Measurements from ENCODE around the gene SKIDA1.

SKIDA1 gene

GRCh38 chr10:21517134-21518031 is 8.1 kb downstream of the SKIDA1 start:
- no peak for DNase-seq (ENCODE audit: low read depth)

DNA sequence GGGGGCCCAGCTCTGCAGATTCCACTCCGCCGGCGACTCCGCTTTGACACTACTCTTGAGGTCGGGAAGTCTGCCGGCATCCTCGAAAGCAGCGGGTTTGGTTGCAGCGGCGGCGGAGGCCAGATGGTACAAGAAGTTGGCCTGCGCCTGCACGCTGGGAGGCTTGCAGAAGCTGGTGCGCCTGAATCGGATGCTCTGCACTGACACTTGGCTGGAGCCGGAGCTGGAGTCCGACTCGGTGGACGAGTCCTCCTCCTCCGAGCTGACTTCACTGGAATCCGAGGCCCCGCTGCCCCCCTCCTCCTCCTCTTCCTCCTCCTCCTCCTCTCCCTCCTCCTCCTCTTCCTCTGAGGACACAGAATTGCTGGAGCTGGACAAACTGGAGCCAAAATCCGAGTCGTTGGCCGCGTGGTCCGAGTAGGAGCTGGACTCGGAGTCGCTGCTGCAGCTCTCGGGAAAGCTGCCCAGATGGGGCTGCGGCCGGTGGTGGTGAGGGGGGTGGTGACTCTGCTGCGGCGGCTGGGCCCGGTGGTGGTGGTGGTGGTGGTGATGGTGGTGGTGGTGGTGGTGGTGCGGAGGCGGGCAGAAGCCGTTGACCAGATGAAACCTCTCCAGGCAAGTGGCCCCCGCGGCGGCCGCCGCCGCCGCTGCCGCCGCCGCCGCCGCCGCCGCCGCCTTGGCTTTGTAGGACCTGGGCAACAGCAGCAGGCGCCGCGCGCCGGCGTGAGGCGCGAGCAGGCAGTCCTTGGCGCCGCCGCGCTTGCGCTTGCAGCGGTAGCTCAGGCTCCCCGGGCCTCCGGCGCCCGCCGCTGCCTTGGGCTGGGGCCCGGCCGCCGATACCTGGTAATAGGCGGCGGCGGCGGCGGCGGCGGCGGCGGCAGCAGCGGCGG is 9.0 kb downstream of the SKIDA1 start:
- DNase-seq (ENCODE audit: low read depth) = no peak

DNA sequence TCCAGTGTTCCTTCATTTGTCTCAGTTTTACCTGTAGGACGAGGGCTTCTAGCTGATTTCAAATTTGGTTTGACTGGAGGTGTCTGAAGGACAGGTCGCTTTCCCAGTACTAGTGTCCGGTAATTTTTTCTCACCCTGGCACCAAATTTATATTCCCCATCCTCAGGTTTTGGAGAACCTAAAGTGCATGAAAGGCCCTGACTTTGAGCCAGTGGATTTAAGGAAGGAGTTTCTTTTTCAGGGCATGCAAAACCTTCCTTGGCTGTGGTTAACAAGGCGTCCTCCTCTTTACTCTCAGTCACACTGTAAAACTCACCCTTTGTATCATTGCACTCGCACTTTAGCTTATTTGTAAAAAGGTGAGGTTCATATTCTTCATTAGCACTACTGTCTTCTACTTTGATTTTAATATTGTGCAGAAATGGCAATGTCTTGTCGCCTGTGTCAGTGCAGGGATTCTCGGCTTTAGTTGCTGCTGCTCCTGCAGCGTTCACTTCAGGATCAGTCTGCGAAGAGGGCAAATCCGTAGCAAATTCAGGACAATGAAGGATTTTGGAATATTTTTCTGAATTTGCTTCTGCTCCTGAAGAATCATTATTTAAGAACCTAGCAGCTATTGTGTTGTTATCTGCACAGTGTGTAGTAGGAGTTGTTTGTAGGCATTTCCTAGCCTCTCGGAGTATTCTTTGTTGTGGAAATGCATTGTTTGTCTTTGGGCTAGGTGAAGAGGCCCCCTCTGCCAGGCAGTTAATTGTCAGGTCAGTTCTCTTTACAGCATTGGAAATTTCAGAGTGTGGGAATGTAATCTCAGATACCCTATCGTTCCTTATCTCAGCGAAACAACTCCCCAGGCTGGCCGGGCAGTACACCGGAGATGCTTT is 9.9 kb downstream of the SKIDA1 start:
- DNase-seq (ENCODE audit: low read depth) = no peak

DNA sequence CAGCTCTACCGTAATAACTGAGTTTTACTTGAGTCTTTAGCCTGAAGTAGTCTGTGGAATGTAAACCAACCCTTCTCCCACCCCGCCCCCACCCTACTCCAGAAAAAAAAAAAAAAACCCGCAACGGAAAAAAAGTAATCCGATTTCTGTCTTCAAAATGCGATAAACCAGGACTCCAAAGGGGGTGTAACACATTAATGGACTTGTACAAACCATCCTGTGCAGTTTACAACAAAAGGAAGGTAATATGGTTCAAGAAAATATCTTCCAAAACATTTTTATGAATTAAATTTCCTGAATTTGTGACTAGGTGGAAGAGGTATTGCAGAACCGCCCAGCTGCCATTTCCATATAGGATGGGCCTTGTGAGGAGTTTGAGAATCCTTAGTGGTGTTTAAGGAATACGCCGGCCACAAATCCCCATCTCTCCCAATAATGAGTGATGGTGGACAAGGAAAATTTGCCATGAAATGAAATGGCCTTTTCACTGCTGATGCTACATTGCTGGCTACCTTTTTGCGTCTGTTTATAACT is 10.6 kb downstream of the SKIDA1 start:
- no peak for DNase-seq (ENCODE audit: low read depth)

DNA sequence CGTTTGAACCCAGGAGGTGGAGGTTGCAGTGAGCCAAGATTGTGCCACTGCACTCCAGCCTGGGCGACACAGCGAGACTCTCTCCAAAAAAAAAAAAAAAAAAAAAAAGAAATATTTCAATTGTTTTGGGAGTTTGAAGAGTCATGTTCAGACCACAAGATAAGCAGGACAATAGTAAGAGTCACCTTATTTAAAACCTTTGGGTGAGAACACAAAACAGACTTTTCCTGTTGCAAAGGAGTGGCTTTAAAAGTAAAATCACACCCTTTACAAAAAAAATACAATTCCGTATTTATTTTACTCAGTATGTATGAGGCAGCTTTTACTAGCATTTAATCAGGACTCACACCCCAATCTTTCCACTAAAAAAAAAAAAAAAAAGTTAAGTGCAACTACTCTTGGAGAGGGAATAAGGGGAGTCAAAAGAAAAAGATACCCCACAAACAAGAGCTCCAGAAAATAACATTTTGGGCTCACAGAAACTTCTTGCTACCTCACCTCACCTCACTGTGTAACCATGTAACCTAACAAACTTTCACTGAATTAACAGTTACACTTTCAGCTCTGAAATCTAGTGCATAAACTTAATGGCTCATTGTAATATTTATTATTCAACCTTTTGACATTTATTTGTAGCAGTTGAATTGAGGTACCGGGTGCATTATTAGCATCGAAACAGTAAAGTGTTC is 11.2 kb downstream of the SKIDA1 start:
- no peak for DNase-seq (ENCODE audit: low read depth)

GRCh38 chr10:21513405-21513788 is 12.1 kb downstream of the SKIDA1 start:
- DNase-seq (ENCODE audit: low read depth) = no peak

- DNase-seq (ENCODE audit: low read depth) = no peak
These were observed 12.7 kb downstream of the SKIDA1 start for GRCh38 chr10:21512573-21513404.

DNA sequence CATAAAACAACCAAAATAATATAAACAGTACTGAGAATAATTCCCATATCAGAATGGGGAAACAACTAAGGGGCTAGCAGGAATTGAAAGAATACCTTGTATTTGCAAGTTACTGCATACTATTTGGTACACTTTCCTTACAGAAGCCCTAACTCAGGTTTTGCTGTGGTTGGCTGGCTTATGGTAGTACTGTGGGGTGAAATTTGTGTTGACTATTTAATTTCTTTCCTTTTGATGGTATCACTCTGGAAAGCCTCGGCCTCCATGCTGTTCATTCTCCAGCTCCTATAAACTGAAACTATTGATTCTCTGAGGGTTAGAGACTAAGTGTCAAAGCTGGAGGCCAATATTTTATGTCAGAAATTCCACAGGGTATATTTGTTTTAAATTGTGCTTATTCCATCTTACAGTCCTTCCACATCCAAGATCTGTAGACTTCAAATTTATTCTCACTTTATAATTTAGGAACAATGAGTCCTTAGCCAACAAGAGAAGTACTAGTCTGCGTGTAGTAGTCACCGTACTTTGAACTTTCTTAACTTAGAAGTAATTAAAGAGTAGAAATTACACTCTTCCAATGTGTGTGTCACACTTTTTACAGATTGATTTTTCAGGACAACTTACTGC is 13.4 kb downstream of the SKIDA1 start:
- no peak for DNase-seq (ENCODE audit: low read depth)

- no peak for DNase-seq (ENCODE audit: low read depth)
These were observed 14.3 kb downstream of the SKIDA1 start for GRCh38 chr10:21511095-21511570.

DNA sequence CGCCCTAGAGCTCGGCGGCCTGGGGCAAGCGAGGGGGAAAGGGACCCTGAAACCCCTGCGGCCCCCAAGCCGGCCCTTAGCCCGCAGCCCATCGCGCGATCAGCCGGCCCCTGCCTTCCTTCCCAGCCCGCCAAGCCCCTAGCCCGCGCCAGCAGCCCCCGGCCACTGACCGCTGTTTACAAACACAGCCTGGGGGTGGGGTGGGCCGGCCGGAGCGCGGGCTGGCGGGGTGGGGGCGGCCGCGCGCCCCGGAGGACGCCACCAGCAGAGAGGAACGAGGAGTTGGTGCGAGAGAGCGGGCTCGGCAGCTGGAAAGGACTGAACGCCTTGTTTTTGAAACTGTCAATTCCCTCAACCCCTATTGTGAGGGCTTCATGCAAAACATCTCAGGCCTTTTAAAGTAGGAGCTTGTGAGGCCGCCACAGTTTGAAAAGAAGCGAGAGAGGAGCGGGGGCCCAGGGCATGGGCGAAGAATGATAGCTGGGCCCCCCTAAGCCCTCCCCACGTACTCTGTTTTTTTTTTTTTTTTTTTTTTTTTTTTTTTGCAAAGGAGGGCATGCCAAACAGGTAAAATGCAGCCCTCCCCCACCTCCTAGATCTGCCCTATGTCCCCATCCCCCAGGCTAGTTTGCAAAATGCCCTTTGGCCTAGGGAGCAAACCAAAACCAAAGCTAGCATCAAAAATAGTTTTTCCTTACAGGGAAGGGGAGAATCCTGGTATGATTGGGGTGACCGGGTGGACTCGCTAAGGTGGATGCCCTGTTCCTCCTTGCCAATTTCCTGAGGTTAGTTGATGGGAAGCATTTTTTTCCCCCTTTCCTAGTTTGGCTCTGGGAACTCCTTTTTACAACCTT is 15.0 kb downstream of the SKIDA1 start:
- no peak for DNase-seq (ENCODE audit: low read depth)

DNA sequence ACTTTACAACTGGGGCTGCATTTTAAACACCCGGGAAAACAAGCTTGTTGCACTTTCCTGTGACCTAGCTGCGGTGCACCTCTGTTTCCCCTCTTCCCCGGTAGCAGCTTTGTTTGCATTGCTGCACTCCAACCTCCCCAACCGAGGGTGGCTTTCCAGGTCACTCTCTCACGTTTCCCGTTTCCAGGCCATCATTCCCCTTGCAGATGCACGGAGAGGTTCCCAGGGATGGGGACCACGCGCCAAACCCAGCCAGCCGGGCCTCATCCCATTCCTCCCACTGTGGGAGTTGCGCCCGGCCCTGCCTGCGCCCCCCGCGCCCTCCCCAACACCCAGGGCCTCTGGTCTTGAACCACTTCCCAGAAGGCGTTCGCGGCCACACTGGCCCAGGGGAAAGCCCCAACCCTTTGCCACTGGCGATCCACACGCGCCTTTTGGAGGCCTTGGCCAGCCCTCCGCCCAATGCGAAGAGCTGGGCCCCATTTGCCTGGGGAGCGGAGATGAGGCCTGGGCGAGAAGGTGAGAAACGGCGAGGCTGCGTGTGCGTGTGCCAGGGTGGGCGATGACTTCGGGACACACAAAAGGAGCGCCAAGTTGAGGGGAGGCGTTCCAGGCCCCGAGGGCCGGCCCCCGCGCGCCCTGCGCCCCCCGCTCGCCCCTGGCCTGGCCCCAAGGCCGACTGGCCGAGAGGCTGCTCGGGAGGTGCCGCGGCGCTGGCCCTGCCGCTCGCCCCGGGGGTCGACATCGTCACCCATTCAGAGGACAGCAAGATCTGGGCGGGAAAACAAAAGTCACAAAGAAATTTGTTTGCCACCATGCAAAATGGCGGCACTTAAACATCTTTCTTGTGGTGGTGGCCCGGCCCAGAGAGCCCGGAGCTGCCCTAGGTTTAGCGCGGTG is 15.9 kb downstream of the SKIDA1 start:
- no peak for DNase-seq (ENCODE audit: low read depth)

DNA sequence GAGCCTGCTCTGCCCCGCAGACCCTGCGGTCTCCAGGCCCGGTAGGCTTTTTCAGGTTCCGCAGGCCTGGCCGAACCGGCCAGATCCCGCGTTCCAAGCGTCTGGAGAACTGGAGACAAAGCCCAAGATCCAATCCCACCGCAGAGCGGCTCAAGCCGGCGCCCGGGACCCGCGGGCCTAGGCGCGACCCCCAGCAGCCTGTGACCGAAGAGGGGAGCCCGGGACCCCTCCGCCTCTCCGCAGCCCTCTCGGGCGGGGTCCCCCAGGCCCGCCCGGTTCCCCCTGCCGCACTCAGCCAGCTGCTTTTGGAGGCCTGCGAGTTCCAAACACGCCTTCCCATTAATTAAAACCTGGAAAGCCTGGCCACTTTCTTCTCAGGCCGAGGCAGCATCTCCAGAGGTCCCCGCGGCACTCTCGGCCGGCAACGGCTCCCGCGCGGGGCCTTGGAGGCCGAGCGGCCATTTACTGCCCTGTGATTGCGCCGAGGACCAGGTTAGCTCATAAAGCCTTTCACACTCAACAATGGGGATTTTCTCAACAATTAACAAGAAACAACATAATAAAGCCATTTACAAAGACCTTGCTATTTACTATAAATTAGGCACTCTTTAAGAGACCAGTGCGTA is 16.7 kb downstream of the SKIDA1 start:
- no peak for DNase-seq (ENCODE audit: low read depth)

- DNase-seq (ENCODE audit: low read depth) = no peak
These were observed 18.3 kb downstream of the SKIDA1 start for GRCh38 chr10:21507150-21507549.

GRCh38 chr10:21506351-21506750 is 19.1 kb downstream of the SKIDA1 start:
- no peak for DNase-seq (ENCODE audit: low read depth)

- no peak for DNase-seq (ENCODE audit: low read depth)
These were observed 19.7 kb downstream of the SKIDA1 start for GRCh38 chr10:21505711-21506278.

DNA sequence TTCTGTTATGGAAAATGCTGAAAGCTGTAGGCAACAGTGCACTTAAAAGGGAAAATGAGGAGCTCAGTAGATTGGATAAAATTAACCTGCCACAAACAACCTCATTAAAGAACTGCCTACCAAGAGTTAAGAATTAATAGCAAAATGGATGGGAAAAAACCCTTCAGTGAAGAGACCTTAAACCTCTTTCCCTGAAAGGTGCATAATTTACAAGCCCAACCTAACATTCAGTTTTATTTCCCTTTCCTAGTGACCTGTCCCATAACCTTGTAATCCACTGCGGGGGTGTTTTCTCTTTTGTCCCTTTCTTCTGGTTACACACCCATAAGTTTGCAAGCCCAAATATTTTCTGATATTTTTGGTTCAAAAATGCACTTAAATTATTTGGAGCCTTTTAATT is 21.9 kb downstream of the SKIDA1 start:
- DNase-seq (ENCODE audit: low read depth) = no peak

DNA sequence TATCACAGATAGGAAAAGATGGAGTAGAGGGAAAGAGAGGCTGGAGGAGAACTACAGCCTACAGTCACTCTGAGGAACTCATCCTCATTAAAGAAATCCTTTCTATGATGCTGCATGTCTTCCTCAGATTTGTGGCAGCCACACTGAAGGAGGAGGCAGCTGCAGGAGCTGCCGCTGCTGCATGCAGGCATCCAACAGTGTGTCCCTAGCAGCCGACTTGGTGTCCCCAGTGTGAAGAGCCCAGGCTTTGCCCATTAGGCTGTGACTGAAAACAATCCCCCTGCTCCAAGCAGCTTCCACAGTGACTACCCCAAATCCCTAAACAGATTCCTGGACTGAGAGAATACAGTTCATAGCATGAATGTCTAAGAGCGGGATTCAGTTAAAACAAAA is 23.1 kb downstream of the SKIDA1 start:
- DNase-seq (ENCODE audit: low read depth) = no peak

All from activated T-helper 1 cell treated with Interleukin-2 at 50 U/mL for 16 hours (primary cell).